C4-2B (cell line): ENCODE results near the gene NCEH1.

Experiments used
- H3K27ac ChIP-seq: fragments of 450-650 bp; 2 replicates; pipeline ENCODE4 v1.5.1; 2017
- ZFX ChIP-seq: fragments of 450-650 bp; IDR thresholded peaks from 2 replicates; pipeline ENCODE4 v1.6.1; 2017
- TF ChIP-seq, protein P1 (sequence below): fragments of 450-650 bp; conservative IDR thresholded peaks from 2 replicates; pipeline ENCODE4 v1.5.1; 2017; ENCODE audit warnings: mild to moderate bottlenecking

Gene NCEH1

DNA sequence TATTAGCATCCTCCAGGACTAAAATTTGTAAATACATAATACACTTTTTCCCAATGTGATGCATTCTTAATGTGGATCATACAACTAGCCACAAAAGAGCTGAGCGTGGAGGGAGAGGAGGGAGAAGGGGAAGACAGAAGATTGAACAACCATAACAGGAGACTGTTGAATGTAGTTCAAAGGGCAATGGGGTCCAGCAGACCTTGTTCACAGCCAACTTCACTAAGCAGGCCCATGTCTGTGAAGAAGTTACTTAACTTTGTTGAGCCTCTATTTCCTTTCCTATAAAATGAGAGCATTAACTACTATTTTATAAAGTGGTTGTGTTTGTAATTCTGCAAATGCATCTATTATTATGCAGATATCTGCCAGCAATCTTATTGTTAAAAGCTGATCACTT lies 13.3 kb downstream of the NCEH1 start:
- TF ChIP-seq, protein P1, sequence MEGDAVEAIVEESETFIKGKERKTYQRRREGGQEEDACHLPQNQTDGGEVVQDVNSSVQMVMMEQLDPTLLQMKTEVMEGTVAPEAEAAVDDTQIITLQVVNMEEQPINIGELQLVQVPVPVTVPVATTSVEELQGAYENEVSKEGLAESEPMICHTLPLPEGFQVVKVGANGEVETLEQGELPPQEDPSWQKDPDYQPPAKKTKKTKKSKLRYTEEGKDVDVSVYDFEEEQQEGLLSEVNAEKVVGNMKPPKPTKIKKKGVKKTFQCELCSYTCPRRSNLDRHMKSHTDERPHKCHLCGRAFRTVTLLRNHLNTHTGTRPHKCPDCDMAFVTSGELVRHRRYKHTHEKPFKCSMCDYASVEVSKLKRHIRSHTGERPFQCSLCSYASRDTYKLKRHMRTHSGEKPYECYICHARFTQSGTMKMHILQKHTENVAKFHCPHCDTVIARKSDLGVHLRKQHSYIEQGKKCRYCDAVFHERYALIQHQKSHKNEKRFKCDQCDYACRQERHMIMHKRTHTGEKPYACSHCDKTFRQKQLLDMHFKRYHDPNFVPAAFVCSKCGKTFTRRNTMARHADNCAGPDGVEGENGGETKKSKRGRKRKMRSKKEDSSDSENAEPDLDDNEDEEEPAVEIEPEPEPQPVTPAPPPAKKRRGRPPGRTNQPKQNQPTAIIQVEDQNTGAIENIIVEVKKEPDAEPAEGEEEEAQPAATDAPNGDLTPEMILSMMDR, result no peak
- no peak for TF ChIP-seq ZFX
- H3K27ac ChIP-seq, result peak overlapping the region; percentile 28; the same call in 1 of the 2 replicates

DNA sequence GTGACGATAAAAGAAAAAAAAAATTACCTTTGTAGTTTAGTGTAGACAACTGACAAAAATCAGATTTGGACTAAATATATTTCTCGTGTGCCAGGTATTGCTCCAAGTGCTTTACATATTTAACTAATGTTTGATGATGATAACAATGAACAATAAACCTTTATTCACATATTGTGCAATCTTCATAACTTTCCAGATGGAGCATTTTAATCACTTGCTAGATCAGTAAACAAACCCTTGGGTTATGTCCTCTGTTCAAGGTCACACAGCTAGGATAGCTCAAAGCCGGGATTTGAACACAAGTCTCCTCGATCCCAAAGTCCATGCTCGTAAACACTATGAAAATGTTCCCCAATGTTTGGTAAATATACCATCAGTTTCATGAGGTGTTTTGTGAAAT lies 14.5 kb downstream of the NCEH1 start:
- TF ChIP-seq, protein P1, result no peak
- no peak for TF ChIP-seq ZFX
- H3K27ac ChIP-seq, result no peak overlapping the region; the same call in 1 of the 2 replicates

DNA sequence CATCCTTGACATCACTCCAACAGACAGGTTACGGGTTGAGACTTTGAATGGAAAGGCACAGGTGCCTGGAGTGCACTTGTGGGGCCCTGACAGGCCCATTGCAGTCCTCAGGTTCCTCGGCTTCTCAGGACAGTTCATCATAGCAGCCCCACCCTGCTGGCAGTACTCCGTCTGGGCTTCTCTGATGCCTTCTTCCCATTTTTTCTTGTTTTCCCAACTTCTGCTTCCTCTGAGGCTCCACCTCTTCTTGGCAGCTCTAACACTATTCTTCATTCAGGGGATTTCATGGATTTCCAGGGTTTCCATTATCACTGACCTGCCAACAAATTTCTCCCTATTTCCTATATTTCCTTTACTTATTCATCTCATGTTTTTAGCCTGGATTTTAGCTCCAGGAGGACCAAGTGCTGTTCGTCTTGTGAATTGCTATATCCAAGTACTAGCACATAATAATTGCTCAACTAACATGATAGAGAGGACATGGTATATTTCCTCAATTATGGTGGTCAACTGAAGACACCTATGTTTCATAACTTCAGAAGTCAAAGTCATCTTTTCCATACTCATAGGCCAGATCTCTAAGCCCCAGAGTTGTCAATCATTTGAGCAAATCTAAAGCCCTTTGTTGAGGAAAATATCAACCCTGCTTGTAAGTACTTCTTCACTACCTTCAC lies 16.2 kb downstream of the NCEH1 start:
- no peak overlapping the region for H3K27ac ChIP-seq
- TF ChIP-seq, protein P1, result no peak
- no peak for TF ChIP-seq ZFX

DNA sequence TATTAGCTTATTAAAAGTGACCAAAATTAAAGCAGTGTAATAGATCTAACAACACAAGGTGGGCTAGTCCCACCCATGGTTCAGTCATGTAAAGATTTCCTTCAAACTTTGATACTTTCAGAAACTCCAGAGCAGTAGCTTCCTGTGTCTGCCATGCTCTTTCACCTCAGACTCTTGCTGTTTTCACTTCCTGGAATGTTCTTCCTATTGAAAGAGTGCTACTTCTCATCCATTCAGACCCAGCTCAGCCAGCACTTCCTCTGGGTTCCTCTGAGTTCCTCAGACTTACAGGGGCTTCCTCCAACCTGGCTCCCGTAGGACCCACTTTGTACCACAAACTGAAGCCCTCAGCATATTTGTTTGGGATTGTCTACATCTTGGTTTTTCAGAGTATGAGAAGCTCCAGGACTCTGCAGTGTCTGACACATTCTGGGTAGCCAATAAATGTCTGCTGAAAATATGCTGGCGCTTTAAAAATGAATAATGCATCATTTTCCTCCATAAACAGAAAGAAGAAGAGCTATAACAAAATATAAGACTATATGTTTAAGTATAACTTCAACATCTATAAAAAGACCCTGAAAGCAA lies 18.0 kb downstream of the NCEH1 start:
- H3K27ac ChIP-seq, result peak overlapping the region; percentile 72
- no peak for TF ChIP-seq ZFX
- TF ChIP-seq, protein P1, result no peak

DNA sequence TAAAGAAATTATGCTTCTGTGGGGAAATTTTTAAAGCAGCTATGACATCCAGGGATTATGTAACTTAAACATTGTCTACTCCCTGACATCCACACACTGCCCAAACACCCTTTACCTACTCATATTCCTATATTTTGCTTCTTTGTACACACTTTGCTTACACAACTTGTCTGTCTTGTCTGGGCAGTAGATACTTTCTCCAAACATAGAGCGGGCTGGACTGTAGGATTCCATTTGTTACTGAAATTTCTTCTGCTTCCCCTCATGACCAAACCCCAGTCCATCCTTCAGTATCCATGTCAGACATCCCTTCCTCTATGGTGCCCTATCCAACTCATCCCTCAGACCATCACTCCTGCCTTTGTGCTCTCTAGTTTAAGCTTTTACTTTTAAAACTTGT lies 19.9 kb downstream of the NCEH1 start:
- TF ChIP-seq, protein P1, result no peak
- TF ChIP-seq ZFX, result no peak
- peak overlapping the region; percentile 72; the same call in 1 of the 2 replicates for H3K27ac ChIP-seq

DNA sequence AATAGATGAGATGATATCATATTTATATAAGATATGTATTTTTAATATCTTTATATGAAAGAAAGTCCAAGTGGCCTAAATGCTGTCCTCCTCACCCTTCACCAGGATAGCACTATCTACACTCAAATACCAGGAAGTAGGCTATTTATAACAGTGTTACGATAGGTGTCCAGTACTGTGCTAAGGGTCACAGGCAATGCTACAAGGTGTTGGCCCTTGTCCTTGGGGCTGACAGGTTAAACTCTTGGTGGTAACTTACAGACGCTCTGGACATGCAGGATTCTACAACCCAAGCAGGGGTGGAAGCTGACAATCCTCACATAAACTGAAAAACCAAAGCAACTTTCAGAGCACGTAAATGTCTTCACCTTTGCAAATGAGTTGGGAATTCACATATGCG lies 22.3 kb downstream of the NCEH1 start:
- no peak overlapping the region for H3K27ac ChIP-seq
- TF ChIP-seq, protein P1, result no peak
- TF ChIP-seq ZFX, result no peak

DNA sequence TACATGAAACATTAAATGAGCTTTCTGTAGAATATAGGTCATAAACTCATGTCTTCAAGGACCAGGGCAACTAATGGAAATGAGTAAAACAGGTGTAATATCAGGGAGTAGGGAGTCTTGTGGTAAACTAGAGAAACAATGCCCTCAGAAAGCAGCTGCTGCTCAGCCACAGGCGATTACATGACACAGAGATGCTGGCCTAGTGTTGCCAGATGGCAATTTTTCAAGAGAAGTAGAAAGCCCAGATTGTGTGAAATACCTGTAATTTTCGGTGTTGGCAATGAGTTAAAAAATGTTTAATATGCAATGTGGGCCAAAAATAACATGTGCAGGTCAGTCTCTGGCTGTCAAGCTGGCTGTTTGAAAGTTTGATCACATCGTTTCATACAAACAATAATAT lies 23.4 kb downstream of the NCEH1 start:
- no peak for TF ChIP-seq ZFX
- TF ChIP-seq, protein P1, result no peak

More for the DNA sequence above, 23.4 kb downstream of the NCEH1 start:
- no peak overlapping the region for H3K27ac ChIP-seq
